Small intestine (tissue), 7 donors: ENCODE measurements around the gene PPP1R12C. TPM values are rescaled to one million over a fixed set of nuclear protein-coding genes. Genes with fewer than 3 reads are reported as not detected.

Experiments
- DNase-seq, 2 donors: peaks; one replicate each; pipeline versions ENCODE4 v3.0.0 to v3.0.0-alpha.2; 2013
- FAIRE-seq: peaks from 2 replicates; lab custom pipeline; 2012; peaks lifted over from hg19 to GRCh38; lab: Jason Lieb, UNC
- H3K27ac ChIP-seq, 3 donors: one replicate each; pipeline ENCODE4 v1.5.1; 2013; ENCODE audit warnings: low read length in 2 of 3, mild to moderate bottlenecking in 2 of 3, control low read depth in 1 of 3, inconsistent platforms in 1 of 3, low read depth in 1 of 3, moderate library complexity in 1 of 3
- H3K27me3 ChIP-seq, 3 donors: one replicate each; pipeline ENCODE4 v1.6.1; 2013; ENCODE audit warnings: low read length in 3 of 3, inconsistent platforms in 1 of 3; ENCODE audit not compliant: control insufficient read depth in 3 of 3, insufficient read depth in 3 of 3
- H3K36me3 ChIP-seq, 3 donors: one replicate each; pipeline ENCODE4 v1.6.1; 2013; ENCODE audit warnings: low read length in 3 of 3, inconsistent platforms in 1 of 3, low read depth in 1 of 3, mild to moderate bottlenecking in 1 of 3, moderate library complexity in 1 of 3; ENCODE audit not compliant: control insufficient read depth in 3 of 3, insufficient read depth in 2 of 3
- H3K4me1 ChIP-seq, 3 donors: one replicate each; pipeline ENCODE4 v1.6.1; 2013; ENCODE audit warnings: low read length in 2 of 3, inconsistent platforms in 1 of 3, low read depth in 1 of 3, mild to moderate bottlenecking in 1 of 3, moderate library complexity in 1 of 3; ENCODE audit not compliant: control insufficient read depth in 3 of 3, insufficient read depth in 2 of 3
- H3K4me3 ChIP-seq, 3 donors: one replicate each; pipeline ENCODE4 v1.5.1; 2013; ENCODE audit warnings: low read length in 3 of 3, control low read depth in 1 of 3, inconsistent platforms in 1 of 3, low read depth in 1 of 3, mild to moderate bottlenecking in 1 of 3, moderate library complexity in 1 of 3
- H3K9me3 ChIP-seq, 2 donors: one replicate each; pipeline ENCODE4 v1.6.1; 2013; ENCODE audit warnings: low read depth in 1 of 2, low read length in 1 of 2; ENCODE audit not compliant: control insufficient read depth in 2 of 2, insufficient read depth in 1 of 2
- WGBS, 3 donors: extraction: QIAGEN DNeasy Blood & Tissue Kit; methylation state at CpG; one replicate each; pipeline ENCODE4 v1.1.7; 2013; 5-methylcytosine and 5-hydroxymethylcytosine counted together
- polyA plus RNA-seq, 4 donors: library from polyadenylated mRNA; stranded (reverse) in 3 of 4; unstranded in 1 of 4; fragments of 200-250 nt in 3 of 4; fragments of 120-200 nt in 1 of 4; gene quantifications; one replicate each; pipeline versions ENCODE4 v1.2.1 to v1.2.3, GENCODE V29; 2013
- donor health status: healthy with polysubstance abuse.
- donor health status: control.
- donor health status: control.
- donor health status: Bipolar disorder and iron deficiency.
- donor health status: healthy.

Gene PPP1R12C
- polyA plus RNA-seq, 4 donors: 68.3 to 192 (median 132) TPM

DNA sequence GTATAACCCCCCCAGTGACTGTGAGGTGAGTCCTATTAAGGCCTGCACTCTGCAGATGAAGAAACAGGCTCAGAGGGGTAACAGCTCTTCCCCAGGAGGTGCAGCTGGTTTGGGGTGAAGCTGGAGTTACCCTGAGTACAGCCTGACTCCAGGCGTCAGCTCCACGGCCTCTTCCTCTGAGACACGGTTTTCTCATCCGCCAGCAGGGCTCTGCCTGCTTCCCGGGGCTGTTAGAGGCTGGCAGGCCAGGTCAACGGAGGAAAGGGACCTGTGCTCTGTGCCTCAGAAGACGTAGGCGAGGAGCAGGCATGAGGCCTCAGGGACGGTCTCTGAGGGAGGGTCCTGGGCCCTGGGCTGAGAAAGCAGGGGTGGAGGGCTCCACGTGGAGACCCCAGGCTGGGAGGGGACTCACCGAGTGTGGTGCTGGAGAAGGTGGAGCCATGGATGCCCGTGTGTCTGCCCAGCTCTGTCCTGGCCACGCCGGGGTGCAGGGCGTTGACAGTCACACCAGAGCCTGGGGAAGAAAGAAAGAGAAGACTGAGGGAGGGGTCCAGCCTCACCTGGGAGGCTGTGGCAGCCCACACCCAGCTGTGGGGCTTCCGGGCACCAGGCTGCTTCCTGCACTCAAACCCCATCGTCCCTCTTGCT lies 70.3 kb downstream of the PPP1R12C start:
- WGBS, 3 donors: 92 to 95% (median 94%) methylated on average over 17 of the region's 17 CpGs
- no peaks in the 10 kb centered on the region for H3K4me1 ChIP-seq
- FAIRE-seq (no peak), DNase-seq (no peak)
- H3K27me3 ChIP-seq: no peaks in the 10 kb centered on the region
- H3K36me3 ChIP-seq: peaks cover 19 to 68% (median 31%) of the 10 kb centered on the region in 3 donors
- no peaks in the 10 kb centered on the region for H3K9me3 ChIP-seq
- H3K4me3 ChIP-seq: no peak overlapping the region
- no peak overlapping the region for H3K27ac ChIP-seq

DNA sequence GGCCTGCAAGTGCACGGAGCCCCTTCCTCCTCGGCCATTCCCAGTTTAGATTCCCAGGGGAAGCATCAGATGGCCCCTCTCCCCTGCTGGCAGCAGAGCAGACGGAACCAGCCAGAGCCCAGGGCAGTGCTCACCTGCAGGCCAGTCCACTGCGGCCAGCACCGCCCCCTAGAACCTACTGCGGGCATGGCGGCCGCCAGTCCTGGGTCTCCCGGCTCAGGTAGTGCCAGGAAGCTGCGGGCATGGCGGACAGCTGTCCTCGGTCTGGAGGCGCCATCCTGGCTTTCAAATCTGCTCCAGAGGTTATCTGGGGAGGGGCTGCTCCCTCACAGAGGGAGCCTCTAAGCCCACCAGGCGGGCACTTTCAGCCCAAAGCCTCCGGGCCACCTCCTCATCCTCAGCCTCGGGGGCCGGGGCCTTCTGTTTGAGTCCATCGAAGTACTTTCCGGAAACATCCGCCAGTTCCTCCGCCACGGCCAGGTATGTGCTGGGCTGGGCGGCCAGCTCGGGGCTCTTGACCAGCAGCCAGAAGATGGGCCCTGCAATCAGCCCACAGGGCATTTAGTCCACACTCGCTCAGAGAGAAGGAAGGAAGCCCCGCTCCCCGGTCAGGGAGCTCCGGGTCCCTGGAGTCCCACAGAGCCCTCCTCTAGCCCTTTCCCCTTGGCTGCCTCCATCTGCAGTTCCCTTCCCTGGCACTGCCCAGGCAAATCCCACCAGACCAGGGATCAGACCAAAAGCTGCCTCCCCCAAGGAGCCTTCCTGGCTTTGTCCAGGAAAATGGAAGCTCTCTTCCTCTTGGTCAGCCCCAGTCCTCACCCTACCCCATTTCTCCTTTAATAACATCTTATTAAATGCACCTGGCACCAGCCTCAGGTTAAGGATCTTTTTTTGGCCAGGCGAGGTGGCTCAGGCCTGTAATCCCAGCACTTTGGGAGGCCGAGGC lies 72.4 kb downstream of the PPP1R12C start:
- H3K4me1 ChIP-seq: no peaks in the 10 kb centered on the region
- H3K27ac ChIP-seq: no peak overlapping the region
- WGBS, 3 donors: 96 to 97% (median 97%) methylated on average over 24 to 30 of the region's 30 CpGs
- H3K4me3 ChIP-seq: no peak overlapping the region
- H3K9me3 ChIP-seq: no peaks in the 10 kb centered on the region
- DNase-seq (no peak), FAIRE-seq (no peak)
- H3K27me3 ChIP-seq: no peaks in the 10 kb centered on the region
- H3K36me3 ChIP-seq: peaks cover 19 to 56% (median 29%) of the 10 kb centered on the region in 3 donors

DNA sequence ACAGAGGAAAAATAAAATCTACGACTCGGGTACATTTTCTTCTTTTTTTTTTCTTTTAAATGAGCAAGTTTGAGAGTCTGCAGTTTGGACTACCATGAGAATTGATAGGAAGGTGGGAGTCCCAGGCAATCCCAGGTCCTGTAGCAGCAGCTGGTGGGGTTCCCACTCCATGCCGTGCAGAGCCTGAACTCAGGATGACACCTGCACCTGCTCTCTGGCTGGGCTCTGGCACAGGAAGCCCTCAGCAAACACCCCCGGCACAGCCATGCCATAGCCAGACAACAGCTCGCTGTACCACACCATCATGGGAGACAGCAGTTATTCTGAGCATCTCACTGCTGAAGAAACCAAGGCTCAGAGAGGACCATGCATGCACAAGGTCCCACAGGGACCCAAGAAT lies 73.2 kb downstream of the PPP1R12C start:
- no peaks in the 10 kb centered on the region for H3K9me3 ChIP-seq
- no peaks in the 10 kb centered on the region for H3K27me3 ChIP-seq
- DNase-seq: no peak
- no peaks in the 10 kb centered on the region for H3K4me1 ChIP-seq
- H3K4me3 ChIP-seq: no peak overlapping the region
- H3K36me3 ChIP-seq: peaks cover 19 to 56% (median 29%) of the 10 kb centered on the region in 3 donors
- H3K27ac ChIP-seq: no peak overlapping the region
- FAIRE-seq: no peak
- 89 to 94% (median 89%) methylated on average over 5 of the region's 5 CpGs for WGBS, 3 donors

DNA sequence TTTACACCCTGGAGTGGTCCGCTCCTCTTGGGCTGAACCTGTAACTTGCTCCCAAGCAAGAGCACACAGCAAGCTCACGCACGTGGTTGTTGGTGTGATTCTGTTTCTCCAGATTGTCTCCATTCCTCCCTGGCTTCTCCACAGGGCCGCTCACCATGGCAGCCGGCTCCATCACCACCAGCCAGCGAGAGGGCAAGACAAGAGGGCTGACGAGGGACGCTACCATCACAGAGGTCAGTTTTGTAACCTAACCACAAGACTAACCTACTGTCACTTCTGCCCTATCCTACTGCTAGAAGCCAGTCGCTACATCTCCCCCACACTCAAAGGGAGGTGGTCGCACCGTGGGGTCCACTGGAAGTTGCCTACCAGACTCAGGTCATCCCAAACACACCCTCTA lies 74.7 kb downstream of the PPP1R12C start:
- Histone ChIP-seq H3K36me3 (peaks cover 19 to 40% (median 22%) of the 10 kb centered on the region in 3 donors), H3K9me3 (no peaks in the 10 kb centered on the region), H3K27me3 (no peaks in the 10 kb centered on the region), H3K27ac (no peak overlapping the region), H3K4me1 (no peaks in the 10 kb centered on the region), H3K4me3 (no peak overlapping the region)
- no peak for DNase-seq
- WGBS, 3 donors: 71 to 85% (median 78%) methylated on average over 11 of the region's 11 CpGs
- no peak for FAIRE-seq

DNA sequence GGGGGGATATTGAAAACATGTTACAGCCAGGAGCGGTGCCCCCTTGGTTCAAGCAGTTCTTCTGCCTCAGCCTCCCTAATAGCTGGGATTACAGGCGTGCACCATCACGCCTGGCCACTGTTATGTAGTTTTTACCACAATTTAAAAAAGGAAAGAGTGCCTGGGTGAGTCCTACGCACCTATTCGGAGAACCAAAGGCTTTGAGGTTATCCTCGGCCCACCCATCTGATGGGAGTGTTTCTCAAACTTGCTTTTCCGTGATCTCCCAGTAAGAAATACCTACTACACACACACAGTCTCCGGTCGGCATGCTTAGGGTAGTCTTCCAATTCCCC lies 75.1 kb downstream of the PPP1R12C start:
- H3K4me3 ChIP-seq: no peak overlapping the region
- H3K4me1 ChIP-seq: no peaks in the 10 kb centered on the region
- peaks cover 17 to 36% (median 18%) of the 10 kb centered on the region in 3 donors for H3K36me3 ChIP-seq
- H3K9me3 ChIP-seq: no peaks in the 10 kb centered on the region
- WGBS, 3 donors: 75 to 94% (median 82%) methylated on average over 9 of the region's 9 CpGs
- DNase-seq (no peak), FAIRE-seq (no peak)
- H3K27ac ChIP-seq: no peak overlapping the region
- H3K27me3 ChIP-seq: no peaks in the 10 kb centered on the region

DNA sequence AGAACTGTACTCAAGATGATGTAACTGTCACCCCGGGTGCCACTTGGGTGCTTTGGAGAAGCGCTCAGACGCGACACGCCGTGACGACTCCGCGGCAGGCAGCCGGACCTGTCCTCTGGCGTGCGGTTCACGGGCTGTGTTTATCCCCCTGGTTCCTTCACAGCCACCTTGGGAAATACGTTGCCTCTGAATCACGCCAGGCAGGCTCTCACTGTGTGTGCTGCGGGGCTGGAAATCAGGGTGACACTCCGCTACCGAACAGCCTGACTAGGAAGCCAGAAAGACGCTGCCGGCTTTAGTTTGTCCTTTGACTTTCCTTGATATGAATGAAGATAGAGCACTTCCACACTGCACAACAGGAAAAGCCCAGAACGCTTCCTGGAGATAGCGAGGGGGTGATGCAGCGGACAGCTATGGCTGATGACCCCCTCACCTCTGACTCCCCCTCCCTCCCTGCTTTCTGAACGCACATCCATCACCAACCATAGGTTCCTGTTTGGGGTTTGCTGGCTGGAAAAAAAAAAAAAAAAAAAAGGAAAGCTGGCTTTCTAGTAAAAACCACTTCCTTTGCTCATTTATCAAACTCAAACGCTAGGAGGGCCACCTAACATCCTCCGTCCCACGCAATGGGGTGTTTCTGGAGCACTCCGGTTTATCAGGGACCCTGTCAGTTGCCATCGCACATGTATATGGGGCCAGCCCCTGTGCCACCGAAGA lies 75.7 kb downstream of the PPP1R12C start:
- H3K4me3 ChIP-seq: no peak overlapping the region
- no peaks in the 10 kb centered on the region for H3K9me3 ChIP-seq
- H3K4me1 ChIP-seq: no peaks in the 10 kb centered on the region
- no peak for DNase-seq
- H3K27me3 ChIP-seq: no peaks in the 10 kb centered on the region
- H3K36me3 ChIP-seq: peaks cover 12 to 31% (median 15%) of the 10 kb centered on the region in 3 donors
- WGBS, 3 donors: 61 to 89% (median 83%) methylated on average over 29 to 30 of the region's 30 CpGs
- FAIRE-seq: no peak
- no peak overlapping the region for H3K27ac ChIP-seq

DNA sequence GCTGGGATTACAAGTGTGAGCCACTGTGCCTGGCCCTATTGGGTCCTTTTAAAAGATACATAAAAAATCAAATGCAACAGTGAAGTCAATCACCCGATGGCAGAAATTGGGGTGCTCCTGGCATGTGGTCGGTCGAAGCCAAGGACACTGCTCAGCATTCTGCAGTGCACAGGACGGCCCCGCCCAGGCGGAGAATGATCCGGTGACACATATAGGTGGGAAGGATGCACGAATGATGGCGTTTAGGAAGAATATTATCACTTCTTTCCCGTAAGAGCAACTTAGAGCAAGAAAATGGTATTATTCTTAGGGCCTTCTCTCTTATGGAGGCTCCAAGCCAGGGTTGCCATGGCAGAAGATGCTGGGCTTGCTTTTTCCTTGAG lies 76.2 kb downstream of the PPP1R12C start:
- DNase-seq: no peak
- no peak for FAIRE-seq
- 84 to 92% (median 90%) methylated on average over 10 of the region's 10 CpGs for WGBS, 3 donors
- Histone ChIP-seq H3K9me3 (no peaks in the 10 kb centered on the region), H3K27ac (no peak overlapping the region), H3K4me3 (no peak overlapping the region), H3K27me3 (no peaks in the 10 kb centered on the region), H3K36me3 (peaks cover 9 to 27% (median 15%) of the 10 kb centered on the region in 3 donors), H3K4me1 (no peaks in the 10 kb centered on the region)
